Fibroblast of mammary gland (primary cell): Measurements from ENCODE around the gene VAT1L.

Source experiments
- DNase-seq: peaks from one replicate; pipeline ENCODE4 v3.0.0-alpha.2; 2010; ENCODE audit warnings: low read depth
- H3K4me3 ChIP-seq: 2 replicates; pipeline ENCODE4 v1.5.1; 2011; ENCODE audit warnings: low read depth, mild to moderate bottlenecking, low read length, moderate library complexity; ENCODE audit not compliant: control insufficient read depth
- TF ChIP-seq, protein P1 (sequence below): conservative IDR thresholded peaks from 2 replicates; pipeline ENCODE4 v1.5.1; 2011; ENCODE audit warnings: low read depth, low read length, inconsistent platforms; ENCODE audit not compliant: control insufficient read depth, insufficient read depth

The VAT1L gene

DNA sequence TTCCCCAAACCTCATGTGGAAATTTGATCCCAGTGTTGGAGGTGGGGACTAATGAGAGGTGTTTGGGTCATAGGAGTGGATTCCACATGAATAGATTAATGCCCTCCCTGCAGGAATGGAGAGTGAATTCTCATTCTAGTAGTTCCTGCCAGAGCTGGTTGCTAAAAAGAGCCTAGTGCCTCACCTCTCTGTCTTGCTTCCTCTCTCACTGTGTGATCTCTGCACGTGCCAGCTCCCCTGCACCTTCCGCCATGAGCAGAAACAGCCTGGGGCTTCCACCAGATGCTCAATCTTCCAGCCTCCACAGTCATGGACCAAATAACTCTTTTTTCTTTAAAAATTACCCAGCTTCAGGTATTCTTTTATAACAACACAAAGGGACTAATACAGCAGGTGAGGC, 161.1 kb downstream of the VAT1L start:
- no peak for DNase-seq
- TF ChIP-seq, protein P1, sequence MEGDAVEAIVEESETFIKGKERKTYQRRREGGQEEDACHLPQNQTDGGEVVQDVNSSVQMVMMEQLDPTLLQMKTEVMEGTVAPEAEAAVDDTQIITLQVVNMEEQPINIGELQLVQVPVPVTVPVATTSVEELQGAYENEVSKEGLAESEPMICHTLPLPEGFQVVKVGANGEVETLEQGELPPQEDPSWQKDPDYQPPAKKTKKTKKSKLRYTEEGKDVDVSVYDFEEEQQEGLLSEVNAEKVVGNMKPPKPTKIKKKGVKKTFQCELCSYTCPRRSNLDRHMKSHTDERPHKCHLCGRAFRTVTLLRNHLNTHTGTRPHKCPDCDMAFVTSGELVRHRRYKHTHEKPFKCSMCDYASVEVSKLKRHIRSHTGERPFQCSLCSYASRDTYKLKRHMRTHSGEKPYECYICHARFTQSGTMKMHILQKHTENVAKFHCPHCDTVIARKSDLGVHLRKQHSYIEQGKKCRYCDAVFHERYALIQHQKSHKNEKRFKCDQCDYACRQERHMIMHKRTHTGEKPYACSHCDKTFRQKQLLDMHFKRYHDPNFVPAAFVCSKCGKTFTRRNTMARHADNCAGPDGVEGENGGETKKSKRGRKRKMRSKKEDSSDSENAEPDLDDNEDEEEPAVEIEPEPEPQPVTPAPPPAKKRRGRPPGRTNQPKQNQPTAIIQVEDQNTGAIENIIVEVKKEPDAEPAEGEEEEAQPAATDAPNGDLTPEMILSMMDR: no peak
- H3K4me3 ChIP-seq: no peak overlapping the region

DNA sequence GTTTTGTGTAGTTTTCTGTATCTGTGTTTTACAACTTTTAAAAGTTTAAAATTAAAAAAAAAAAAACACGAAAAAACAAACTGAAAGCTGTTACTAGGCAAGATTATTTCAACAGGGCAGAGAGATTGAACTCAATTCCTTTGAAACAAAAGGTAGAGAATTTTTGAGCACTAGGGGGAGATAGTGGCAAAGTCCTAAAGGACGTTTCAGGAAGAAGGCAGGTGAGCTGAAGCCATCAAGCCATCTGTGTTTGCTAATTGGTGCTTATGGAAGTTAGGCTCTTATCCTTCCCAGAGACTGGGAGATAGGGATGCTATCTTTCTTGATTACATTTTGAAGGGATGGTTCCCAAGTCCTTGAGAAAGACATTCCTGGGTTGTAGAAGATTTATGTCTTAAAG, 163.4 kb downstream of the VAT1L start:
- TF ChIP-seq, protein P1: peak; percentile 9
- no peak for DNase-seq
- no peak overlapping the region for H3K4me3 ChIP-seq

DNA sequence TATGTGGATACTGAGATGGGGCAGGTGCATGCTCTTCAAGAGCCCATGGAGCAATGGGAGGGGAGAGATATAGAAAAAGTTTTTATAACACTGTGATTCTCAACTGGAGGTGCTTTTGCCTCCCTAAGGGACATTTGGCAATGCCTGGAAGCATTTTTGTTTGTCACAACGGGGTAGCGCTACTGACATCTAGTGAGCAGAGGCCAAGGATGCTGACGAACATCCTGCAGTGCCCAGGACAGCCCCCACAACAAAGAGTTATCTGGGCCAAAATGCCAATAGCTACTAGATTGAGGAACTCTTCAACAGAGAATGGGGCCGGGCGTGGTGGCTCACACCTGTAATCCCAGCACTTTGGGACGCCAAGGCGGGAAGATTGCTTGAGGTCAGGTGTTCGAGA, 166.8 kb downstream of the VAT1L start:
- H3K4me3 ChIP-seq: no peak overlapping the region
- no peak for DNase-seq

DNA sequence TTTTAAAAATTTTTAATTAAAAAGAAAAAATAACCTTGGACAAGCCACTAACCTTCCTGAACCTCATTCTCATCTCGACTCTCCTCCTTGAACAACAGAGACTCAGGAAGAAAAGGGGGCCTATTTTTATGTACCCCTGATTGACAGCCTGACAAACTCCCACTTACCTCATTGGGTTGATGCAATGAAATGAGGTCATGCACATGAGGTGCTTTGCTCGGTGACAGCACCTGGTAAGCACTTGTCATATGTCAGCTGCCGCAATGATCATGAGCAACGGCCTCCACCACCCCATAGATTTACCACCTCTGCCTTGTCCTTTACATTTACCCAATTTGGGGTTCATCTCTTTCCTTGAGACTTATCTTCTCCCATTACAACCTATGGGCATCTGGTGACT, 167.9 kb downstream of the VAT1L start:
- TF ChIP-seq, protein P1: no peak
- no peak for DNase-seq
- H3K4me3 ChIP-seq: no peak overlapping the region

More for the DNA sequence above, 166.8 kb downstream of the VAT1L start:
- TF ChIP-seq, protein P1: no peak

DNA sequence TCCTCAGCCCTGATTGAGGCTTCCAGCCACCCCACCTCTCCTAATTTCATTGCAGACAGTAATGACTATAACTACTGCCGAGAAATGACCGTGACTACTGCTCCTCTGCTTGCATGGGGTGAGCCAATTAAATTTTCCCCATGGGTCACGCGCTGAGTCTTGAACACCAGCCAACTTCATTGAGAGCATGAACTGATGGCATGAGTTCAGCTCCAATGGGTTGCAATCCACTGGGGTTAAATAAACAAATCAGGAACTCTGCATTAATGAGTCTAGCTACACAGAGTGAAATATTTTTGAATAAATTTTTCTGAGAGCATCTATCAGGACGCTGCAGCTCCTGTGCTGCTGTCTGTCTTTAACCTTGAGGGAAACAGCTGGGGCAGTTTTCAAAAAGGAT, 172.4 kb downstream of the VAT1L start:
- DNase-seq: no peak
- no peak overlapping the region for H3K4me3 ChIP-seq
- TF ChIP-seq, protein P1: no peak

DNA sequence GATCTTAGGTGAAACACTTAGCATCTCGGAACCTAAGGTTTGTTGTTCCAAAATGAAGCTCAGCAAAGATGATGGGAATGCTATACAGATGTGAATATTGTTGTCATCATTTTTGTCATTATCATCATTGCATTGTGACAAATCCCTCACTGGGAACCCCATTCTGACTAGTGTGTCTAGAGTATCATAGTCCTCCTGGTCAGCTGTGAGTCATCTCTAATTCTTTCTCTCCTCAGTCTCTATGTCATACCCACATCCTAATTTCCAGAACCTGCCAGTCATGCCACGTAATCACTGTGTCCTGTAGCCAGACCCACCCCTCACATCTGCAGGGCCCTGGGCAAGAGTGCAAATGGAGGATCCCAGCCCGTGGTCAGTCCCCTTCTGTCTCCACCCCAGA, 173.4 kb downstream of the VAT1L start:
- peak; percentile 35 for DNase-seq
- TF ChIP-seq, protein P1: no peak
- no peak overlapping the region for H3K4me3 ChIP-seq

DNA sequence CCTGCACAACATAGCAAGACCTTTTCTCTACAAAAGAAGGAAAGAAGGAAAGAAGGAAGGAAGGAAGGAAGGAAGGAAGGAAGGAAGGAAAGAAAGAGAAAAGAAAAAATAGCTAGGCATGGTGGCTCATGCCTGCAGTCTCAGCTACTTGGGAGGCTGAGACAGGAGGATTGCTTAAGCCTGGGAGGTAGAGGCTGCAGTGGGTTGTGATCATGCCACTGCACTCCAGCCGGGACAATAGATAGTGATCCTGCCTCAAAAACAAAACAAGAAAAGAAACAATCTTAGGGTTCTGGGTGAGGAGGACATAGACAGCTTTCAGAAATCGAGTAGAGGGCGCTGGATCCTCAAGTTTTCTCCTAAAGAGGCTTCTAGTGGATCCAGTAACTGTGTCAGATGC, 174.3 kb downstream of the VAT1L start:
- H3K4me3 ChIP-seq: no peak overlapping the region
- TF ChIP-seq, protein P1: no peak

More for the DNA sequence above, 174.3 kb downstream of the VAT1L start:
- no peak for DNase-seq
